ENCODE results near the gene LGALS7B. TPM values are rescaled to one million over a fixed set of nuclear protein-coding genes. Genes with fewer than 3 reads are reported as not detected.

LGALS7B gene
- total and polyA plus RNA-seq, 2 of the 8 experiments (the other 6 are each of a cell fraction or from before 2014, with no cell fraction given), result 3.6 TPM; not detected in 1

DNA sequence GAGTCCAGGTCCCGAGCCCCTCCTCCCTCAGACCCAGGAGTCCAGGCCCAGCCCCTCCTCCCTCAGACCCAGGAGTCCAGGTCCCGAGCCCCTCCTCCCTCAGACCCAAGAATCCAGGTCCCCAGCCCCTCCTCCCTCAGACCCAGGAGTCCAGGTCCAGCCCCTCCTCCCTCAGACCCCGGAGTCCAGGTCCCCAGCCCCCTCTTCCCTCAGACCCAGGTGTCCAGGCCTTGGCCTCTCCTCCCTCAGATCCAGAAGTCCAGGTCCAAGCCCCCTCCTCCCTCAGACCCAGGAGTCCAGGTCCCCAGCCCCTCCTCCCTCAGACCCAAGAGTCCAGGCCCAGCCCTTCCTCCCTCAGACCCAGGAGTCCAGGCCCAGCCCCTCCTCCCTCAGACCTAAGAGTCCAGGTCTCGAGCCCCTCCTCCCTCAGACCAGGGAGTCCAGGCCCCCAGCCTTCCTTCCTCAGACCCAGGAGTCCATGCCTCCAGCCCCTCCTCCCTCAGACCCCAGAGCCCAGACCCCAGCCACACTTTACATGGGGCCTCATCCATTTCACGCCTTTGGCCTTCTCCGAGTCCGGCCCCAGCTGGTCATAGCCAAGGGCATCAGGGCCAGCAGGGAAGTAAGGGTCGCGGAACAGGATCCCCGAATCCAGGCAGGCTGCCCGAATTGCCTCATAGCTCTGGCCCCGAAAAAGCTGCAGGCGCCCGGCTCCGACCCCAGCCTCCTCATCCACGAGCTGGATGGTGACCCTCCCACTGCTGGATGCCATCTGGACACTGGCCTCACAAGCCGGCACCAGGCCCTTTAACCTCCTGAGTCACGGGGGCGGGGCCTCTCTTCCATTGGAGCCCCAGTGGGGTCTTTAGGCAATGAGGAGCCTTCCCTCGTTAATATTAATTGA, 45.4 kb upstream of the LGALS7B start:
- Histone ChIP-seq H2BK15ac (ENCODE audit: low read length) (no peak overlapping the region), H3K4me2 (ENCODE audit: insufficient read depth in 1 of 2, low read depth in 2 of 2, low read length in 2 of 2) (no peak overlapping the region), H3K79me2 (ENCODE audit: control insufficient read depth in 1 of 2, insufficient read depth in 2 of 2, low read length in 2 of 2) (no peaks in the 10 kb centered on the region), H3K4ac (replicated peaks; ENCODE audit: insufficient read length, low read depth, low read length) (no peak overlapping the region), H2BK5ac (ENCODE audit: low read depth, low read length) (no peak overlapping the region), H3K27ac (ENCODE audit: low read depth, low read length) (no peak overlapping the region), H3K18ac (ENCODE audit: extremely low read depth, low read length) (no peak overlapping the region), H2AK5ac (ENCODE audit: low read depth, low read length) (no peak overlapping the region), H3K4me3 (ENCODE audit: extremely low read depth in 1 of 4, insufficient read depth in 2 of 4, low read depth in 3 of 4, low read length in 4 of 4) (no peak overlapping the region), H3K9ac (replicated peaks in 1 of 4; ENCODE audit: extremely low read depth in 1 of 4, low read depth in 3 of 4, low read length in 3 of 4) (no peak overlapping the region), H4K5ac (ENCODE audit: insufficient read length, low read depth, low read length) (no peak overlapping the region), H3K36me3 (ENCODE audit: control insufficient read depth in 2 of 4, insufficient read depth in 4 of 4, low read length in 3 of 4) (no peaks in the 10 kb centered on the region), H3K4me1 (replicated peaks in 1 of 4; ENCODE audit: control insufficient read depth in 3 of 4, insufficient read depth in 4 of 4, low read length in 3 of 4) (no peaks in the 10 kb centered on the region; a peak in 1 of 7 replicates), H2BK20ac (ENCODE audit: low read length) (no peak overlapping the region), H3K9me3 (ENCODE audit: insufficient read depth in 2 of 2, low read depth in 1 of 2, low read length in 1 of 2) (no peaks in the 10 kb centered on the region), H4K20me1 (replicated peaks in 1 of 2; ENCODE audit: control insufficient read depth in 1 of 2, insufficient read depth in 2 of 2, low read length in 2 of 2) (no peaks in the 10 kb centered on the region), H4K91ac (replicated peaks; ENCODE audit: insufficient read length, low read length) (peak overlapping the region; percentile 40), H3K27me3 (replicated peaks in 1 of 4; ENCODE audit: control insufficient read depth in 3 of 4, extremely low read depth in 1 of 4, insufficient read depth in 3 of 4, low read length in 3 of 4) (peaks cover 0 to 4% (median 0%) of the 10 kb centered on the region in 4 experiments; a peak in 1 of 7 replicates), H2BK12ac (ENCODE audit: low read depth, low read length) (no peak overlapping the region), H2BK120ac (replicated peaks; ENCODE audit: low read depth, low read length) (no peak overlapping the region), H3K23me2 (ENCODE audit: low read depth, low read length) (no peaks in the 10 kb centered on the region), H3K79me1 (ENCODE audit: low read depth, low read length) (no peaks in the 10 kb centered on the region), H3K23ac (ENCODE audit: insufficient read length) (no peak overlapping the region), H2AFZ (ENCODE audit: low read length) (no peak overlapping the region), H3K56ac (replicated peaks; ENCODE audit: insufficient read length, low read depth, low read length) (no peak overlapping the region), H4K8ac (ENCODE audit: extremely low read depth, insufficient read depth, low read length) (peak overlapping the region; percentile 65; the same call in 1 of the 2 replicates), H3K14ac (ENCODE audit: insufficient read length) (no peak overlapping the region)
- POLR2A ChIA-PET (ENCODE audit: partially characterized antibody), result interaction anchor here (0.6 to 1.5 kb wide), 6 partner anchors 61 to 223 kb away, joined by 3 to 4 read pairs (median 3); no protein-coding TSS in a partner anchor
- DNase-seq (ENCODE audit: low read depth in 1 of 2, low spot score in 2 of 2), result no peak
- no peak for FAIRE-seq
- WGBS, 2 experiments (ENCODE audit: extremely low coverage in 1 of 2, insufficient coverage in 1 of 2, insufficient read length in 1 of 2, insufficient replicate concordance in 2 of 2, low coverage in 1 of 2, low lambda C conversion rate in 2 of 2, missing lambda C conversion rate in 1 of 2), result 88% methylated on average over 14 of the region's 20 CpGs; no CpG with 5 or more reads in 1 of the 2 experiments
- CTCF ChIA-PET (ENCODE audit: partially characterized antibody), result interaction anchor here (0.8 to 1.6 kb wide), 3 partner anchors 13 to 126 kb away, joined by 3 to 4 read pairs (median 3); no protein-coding TSS in a partner anchor
- no peak for TF ChIP-seq SIX5 (IDR thresholded peaks at IDR 0.05; ENCODE audit: low read depth, low read length)
- TF ChIP-seq TAF1 (IDR thresholded peaks at IDR 0.05; ENCODE audit: low read depth, low read length), result 0 out of 2 replicates have a peak, but pooled peaks have one; percentile 27
